Activated B cell treated with CpG ODN at 0.5 μM for 24 hours (primary cell): ENCODE results near the gene IL16. TPM values are rescaled to one million over a fixed set of nuclear protein-coding genes. Genes with fewer than 3 reads are reported as not detected.

Source experiments
- ATAC-seq: fragments of 200-7000 bp; cut with Tn5 transposase; one replicate; pipeline ENCODE4 v1.10.0; 2021; ENCODE audit warnings: low read depth, mild to moderate bottlenecking, moderate library complexity
- CTCF ChIA-PET: fragments of 350-600 bp; sonication (Branson Sonifier 250); formaldehyde crosslinking; loops from one replicate; lab custom pipeline; 2021; ENCODE audit warnings: antibody characterized with exemption; lab: Charles Lee
- POLR2A ChIA-PET: fragments of 350-600 bp; sonication (Branson Sonifier 250); formaldehyde crosslinking; loops from one replicate; lab custom pipeline; 2021; ENCODE audit warnings: antibody characterized with exemption; lab: Charles Lee
- DNase-seq: peaks from one replicate; pipeline ENCODE4 v3.0.0; 2022
- H3K27ac Mint-ChIP-seq: one replicate; pipeline ENCODE4 v1.8.0; 2020; ENCODE audit warnings: mixed read lengths
- H3K27me3 Mint-ChIP-seq: one replicate; pipeline ENCODE4 v1.8.0; 2021; ENCODE audit warnings: mixed read lengths
- H3K36me3 Mint-ChIP-seq: one replicate; pipeline ENCODE4 v1.8.0; 2021; ENCODE audit warnings: low read depth, mixed read lengths
- H3K4me1 Mint-ChIP-seq: one replicate; pipeline ENCODE4 v1.8.0; 2021; ENCODE audit warnings: mixed read lengths
- H3K4me3 Mint-ChIP-seq: one replicate; pipeline ENCODE4 v1.8.0; 2020; ENCODE audit warnings: mild to moderate bottlenecking, mixed read lengths
- H3K9me3 Mint-ChIP-seq: one replicate; pipeline ENCODE4 v1.8.0; 2020; ENCODE audit warnings: mixed read lengths
- intact Hi-C: fragments of 100-400 bp; cut with micrococcal nuclease; formaldehyde crosslinking; loops from one replicate; pipeline ENCODE4 v1.15.1; 2024
- total RNA-seq: library from RNA; stranded (reverse); gene quantifications from 2 replicates; pipeline ENCODE4 v1.2.3, GENCODE V29; 2022
- TF ChIP-seq, protein P1 (sequence below): fragments of 200-600 bp; IDR thresholded peaks from one replicate; pipeline ENCODE4 v1.8.0; 2022; ENCODE audit warnings: antibody characterized with exemption, mild to moderate bottlenecking

The IL16 gene
- total RNA-seq, 1 donor from 2014 or later, result 206 TPM

DNA sequence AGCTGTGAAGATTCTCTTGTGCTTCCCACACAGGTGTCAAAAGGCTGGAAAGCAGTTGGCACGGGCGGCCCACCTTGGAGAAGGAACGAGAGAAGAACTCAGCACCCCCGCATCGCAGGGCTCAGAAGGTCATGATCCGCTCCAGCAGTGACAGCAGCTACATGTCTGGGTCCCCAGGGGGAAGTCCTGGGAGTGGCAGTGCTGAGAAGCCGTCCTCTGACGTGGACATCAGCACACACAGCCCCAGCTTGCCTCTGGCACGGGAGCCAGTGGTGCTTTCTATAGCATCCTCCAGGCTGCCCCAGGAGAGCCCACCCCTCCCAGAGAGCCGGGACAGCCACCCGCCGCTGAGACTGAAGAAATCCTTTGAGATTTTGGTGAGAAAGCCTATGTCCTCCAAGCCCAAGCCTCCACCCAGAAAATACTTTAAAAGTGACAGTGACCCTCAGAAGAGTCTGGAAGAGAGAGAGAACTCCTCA is 95.9 kb downstream of the IL16 start:
- H3K36me3 Mint-ChIP-seq, result peaks cover 40% of the 10 kb centered on the region
- CTCF ChIA-PET, result interaction anchor here (0.9 to 6.6 kb wide), 8 partner anchors 9 to 44 kb away, joined by 3 to 82 read pairs (median 4); no protein-coding TSS in a partner anchor
- DNase-seq, result peak; percentile 73
- POLR2A ChIA-PET, result interaction anchor here (0.6 to 14.9 kb wide), 14 partner anchors 11 to 1248 kb away, joined by 3 to 631 read pairs (median 15); partner anchors contain the start of genes RPS17, STARD5 and TLNRD1
- intact Hi-C loops, result loop anchor here (1.0 to 10.0 kb wide), 4 partner anchors 17 to 1318 kb away; partner anchors contain the start of genes BCL2A1 and MESD
- H3K27ac Mint-ChIP-seq, result peak overlapping the region; percentile 99
- TF ChIP-seq, protein P1, sequence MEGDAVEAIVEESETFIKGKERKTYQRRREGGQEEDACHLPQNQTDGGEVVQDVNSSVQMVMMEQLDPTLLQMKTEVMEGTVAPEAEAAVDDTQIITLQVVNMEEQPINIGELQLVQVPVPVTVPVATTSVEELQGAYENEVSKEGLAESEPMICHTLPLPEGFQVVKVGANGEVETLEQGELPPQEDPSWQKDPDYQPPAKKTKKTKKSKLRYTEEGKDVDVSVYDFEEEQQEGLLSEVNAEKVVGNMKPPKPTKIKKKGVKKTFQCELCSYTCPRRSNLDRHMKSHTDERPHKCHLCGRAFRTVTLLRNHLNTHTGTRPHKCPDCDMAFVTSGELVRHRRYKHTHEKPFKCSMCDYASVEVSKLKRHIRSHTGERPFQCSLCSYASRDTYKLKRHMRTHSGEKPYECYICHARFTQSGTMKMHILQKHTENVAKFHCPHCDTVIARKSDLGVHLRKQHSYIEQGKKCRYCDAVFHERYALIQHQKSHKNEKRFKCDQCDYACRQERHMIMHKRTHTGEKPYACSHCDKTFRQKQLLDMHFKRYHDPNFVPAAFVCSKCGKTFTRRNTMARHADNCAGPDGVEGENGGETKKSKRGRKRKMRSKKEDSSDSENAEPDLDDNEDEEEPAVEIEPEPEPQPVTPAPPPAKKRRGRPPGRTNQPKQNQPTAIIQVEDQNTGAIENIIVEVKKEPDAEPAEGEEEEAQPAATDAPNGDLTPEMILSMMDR, result no peak
- H3K4me1 Mint-ChIP-seq, result peaks cover 98% of the 10 kb centered on the region
- H3K4me3 Mint-ChIP-seq, result peak overlapping the region; percentile 94
- H3K27me3 Mint-ChIP-seq, result no peaks in the 10 kb centered on the region
- H3K9me3 Mint-ChIP-seq, result no peaks in the 10 kb centered on the region
- peak; percentile 53 for ATAC-seq

DNA sequence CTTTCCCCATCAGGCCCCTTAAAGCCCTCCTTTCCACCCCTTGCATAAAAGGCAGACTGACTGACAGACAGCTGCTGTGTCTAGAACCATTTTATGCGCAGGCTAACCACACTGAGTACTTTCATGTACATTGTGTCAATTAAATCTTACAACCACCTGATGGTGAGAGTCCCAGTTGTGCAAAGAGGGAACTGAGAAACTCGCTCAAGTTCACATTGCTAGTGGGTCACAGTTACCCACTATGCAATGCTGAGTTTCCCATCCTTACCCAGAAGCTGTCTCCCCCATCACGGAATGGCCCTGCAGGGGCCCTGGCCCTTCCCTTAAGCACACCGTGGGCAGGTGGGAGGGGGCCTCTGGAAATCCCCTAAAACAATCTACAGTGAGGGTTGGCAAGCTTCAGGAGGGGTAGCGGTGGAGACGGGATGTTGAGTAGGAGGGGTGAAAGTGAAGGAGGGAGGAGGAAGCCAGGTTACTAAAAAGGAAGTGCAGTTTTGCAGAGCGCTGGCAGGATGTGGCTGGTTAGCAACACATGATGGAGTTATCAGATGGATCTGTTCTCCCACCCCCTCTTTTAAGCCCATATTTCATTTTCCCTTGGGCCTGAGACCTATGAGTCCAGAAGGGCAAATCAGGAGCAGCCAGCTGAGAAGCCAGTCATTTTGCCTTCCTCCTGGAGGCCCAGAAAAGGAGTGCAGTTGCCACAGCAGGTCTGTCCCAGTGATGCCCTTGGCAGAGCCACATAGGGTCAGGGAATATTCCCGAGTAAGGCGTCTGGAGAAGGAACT is 97.2 kb downstream of the IL16 start:
- peak overlapping the region; percentile 99 for H3K27ac Mint-ChIP-seq
- ATAC-seq (peak; percentile 73), DNase-seq (peak; percentile 74)
- H3K4me1 Mint-ChIP-seq, result peaks cover 98% of the 10 kb centered on the region
- H3K36me3 Mint-ChIP-seq, result peaks cover 54% of the 10 kb centered on the region
- intact Hi-C loops, result loop anchor here (1.0 to 10.0 kb wide), 8 partner anchors 8 to 1319 kb away; partner anchors contain the start of genes BCL2A1, MESD, STARD5 and TLNRD1
- no peaks in the 10 kb centered on the region for H3K27me3 Mint-ChIP-seq
- H3K4me3 Mint-ChIP-seq, result peak overlapping the region; percentile 94
- ChIA-PET POLR2A (interaction anchor here (0.6 to 14.9 kb wide), 15 partner anchors 11 to 319 kb away, joined by 3 to 631 read pairs (median 6); partner anchors contain the start of genes STARD5 and TLNRD1), CTCF (interaction anchor here (0.9 to 6.6 kb wide), 7 partner anchors 8 to 43 kb away, joined by 3 to 82 read pairs (median 5); partner anchors contain the start of gene STARD5)
- no peaks in the 10 kb centered on the region for H3K9me3 Mint-ChIP-seq
- TF ChIP-seq, protein P1, result no peak

DNA sequence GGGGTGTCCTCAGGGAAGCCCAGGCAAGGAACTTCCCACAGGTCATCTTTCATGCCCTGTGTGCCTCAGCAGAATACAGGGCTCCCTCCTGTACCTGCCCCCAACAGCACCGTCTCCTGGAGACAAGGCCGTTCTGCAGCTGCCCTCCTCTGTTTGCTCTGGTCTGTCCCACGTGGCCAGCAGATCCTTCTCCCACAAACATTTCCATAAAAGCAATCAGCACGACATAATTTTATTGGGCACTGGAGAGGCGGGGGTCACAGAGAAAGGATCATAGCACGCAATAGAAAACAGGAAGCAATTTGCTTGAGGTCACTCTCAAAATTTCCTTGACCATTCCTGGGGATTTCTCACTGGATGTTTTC is 97.8 kb downstream of the IL16 start:
- intact Hi-C loops, result loop anchor here (1.0 to 10.0 kb wide), 6 partner anchors 8 to 1320 kb away; partner anchors contain the start of genes BCL2A1, MESD, STARD5 and TLNRD1
- ChIA-PET POLR2A (interaction anchor here (1.1 to 14.9 kb wide), 10 partner anchors 11 to 293 kb away, joined by 3 to 631 read pairs (median 25); partner anchors contain the start of genes STARD5 and TLNRD1), CTCF (interaction anchor here (1.1 to 6.6 kb wide), 3 partner anchors 17 to 29 kb away, joined by 4 to 82 read pairs (median 8); partner anchors contain the start of gene STARD5)
- DNase-seq (no peak), ATAC-seq (no peak)
- Mint-ChIP-seq H3K9me3 (no peaks in the 10 kb centered on the region), H3K4me3 (peak overlapping the region; percentile 94), H3K27me3 (no peaks in the 10 kb centered on the region), H3K4me1 (peaks cover 98% of the 10 kb centered on the region), H3K36me3 (peaks cover 59% of the 10 kb centered on the region), H3K27ac (peak overlapping the region; percentile 99)
- TF ChIP-seq, protein P1, result no peak

DNA sequence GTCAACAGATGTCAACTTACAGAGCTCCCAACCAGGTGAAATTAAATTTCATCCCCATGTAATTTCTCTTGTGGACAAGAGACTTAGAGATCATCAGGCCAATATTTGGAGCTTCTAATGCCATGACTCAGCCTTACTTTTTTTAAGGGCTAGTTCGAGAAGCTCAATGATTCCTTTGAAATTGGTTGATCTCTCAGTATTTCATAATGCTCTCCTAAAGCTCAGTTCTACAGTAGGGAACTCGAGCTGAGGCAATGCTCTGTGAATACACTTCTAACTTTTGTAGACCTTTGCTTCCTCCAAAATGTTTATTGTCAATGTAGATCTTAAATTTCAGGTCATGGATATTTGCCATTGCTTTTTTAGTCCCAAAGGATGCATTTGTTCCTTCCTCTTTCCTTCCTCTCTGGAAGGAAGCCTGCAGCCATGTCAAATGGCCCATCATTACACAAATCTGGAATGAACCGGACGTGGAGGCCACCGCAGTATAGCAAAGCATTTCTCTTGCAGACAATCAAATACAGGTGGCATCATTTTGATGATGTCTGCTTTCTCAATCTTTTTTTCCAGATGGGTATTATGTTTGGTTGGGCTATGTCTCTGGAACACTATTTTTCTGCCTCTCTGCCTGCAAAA is 98.9 kb downstream of the IL16 start:
- Mint-ChIP-seq H3K27ac (peak overlapping the region; percentile 99), H3K36me3 (peaks cover 71% of the 10 kb centered on the region), H3K4me3 (peak overlapping the region; percentile 99), H3K27me3 (no peaks in the 10 kb centered on the region), H3K9me3 (no peaks in the 10 kb centered on the region), H3K4me1 (peaks cover 97% of the 10 kb centered on the region)
- DNase-seq (no peak), ATAC-seq (no peak)
- POLR2A ChIA-PET, result interaction anchor here (1.0 to 14.9 kb wide), 6 partner anchors 10 to 293 kb away, joined by 3 to 631 read pairs (median 10); partner anchors contain the start of gene STARD5
- CTCF ChIA-PET, result interaction anchor here (0.8 to 6.6 kb wide), 4 partner anchors 16 to 30 kb away, joined by 3 to 82 read pairs (median 6); no protein-coding TSS in a partner anchor
- TF ChIP-seq, protein P1, result no peak
- intact Hi-C loops, result loop anchor here (1.0 to 10.0 kb wide), 2 partner anchors 9 to 1321 kb away; partner anchors contain the start of gene BCL2A1
